GM18505 (cell line): ENCODE data around the gene GALNT14.

Experiments
- ATAC-seq: cut with Tn5 transposase; IDR thresholded peaks from one replicate; pipeline ENCODE4 v1.9.1; 2021; ENCODE audit not compliant: unreplicated experiment
- POLR2A ChIP-seq: IDR thresholded peaks from 4 replicates; pipeline ENCODE4 v1.6.1; 2011; ENCODE audit warnings: borderline replicate concordance; ENCODE audit not compliant: insufficient read depth, insufficient read length; ENCODE audit errors: extremely low read depth

GALNT14 gene

DNA sequence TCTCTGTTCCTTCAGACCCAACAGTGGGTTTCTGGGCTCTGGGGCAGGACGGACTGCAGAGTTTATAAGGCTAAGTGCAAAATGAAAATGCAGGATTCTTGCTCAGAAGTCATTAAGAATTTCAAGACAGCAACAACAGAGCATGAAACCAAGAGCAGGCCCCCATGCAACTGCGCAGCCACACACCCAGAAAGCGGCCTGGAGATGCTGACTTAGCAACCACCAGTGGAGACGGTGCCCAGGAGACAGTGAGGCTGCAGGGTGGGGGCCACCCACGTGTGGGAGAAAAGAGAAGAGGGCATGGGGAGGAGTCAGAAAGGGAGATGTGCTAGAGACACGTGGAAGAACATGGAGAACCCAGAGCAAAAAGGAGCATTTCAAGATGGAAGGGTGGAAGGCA is 66.5 kb downstream of the GALNT14 start:
- TF ChIP-seq POLR2A: no peak
- no peak for ATAC-seq

DNA sequence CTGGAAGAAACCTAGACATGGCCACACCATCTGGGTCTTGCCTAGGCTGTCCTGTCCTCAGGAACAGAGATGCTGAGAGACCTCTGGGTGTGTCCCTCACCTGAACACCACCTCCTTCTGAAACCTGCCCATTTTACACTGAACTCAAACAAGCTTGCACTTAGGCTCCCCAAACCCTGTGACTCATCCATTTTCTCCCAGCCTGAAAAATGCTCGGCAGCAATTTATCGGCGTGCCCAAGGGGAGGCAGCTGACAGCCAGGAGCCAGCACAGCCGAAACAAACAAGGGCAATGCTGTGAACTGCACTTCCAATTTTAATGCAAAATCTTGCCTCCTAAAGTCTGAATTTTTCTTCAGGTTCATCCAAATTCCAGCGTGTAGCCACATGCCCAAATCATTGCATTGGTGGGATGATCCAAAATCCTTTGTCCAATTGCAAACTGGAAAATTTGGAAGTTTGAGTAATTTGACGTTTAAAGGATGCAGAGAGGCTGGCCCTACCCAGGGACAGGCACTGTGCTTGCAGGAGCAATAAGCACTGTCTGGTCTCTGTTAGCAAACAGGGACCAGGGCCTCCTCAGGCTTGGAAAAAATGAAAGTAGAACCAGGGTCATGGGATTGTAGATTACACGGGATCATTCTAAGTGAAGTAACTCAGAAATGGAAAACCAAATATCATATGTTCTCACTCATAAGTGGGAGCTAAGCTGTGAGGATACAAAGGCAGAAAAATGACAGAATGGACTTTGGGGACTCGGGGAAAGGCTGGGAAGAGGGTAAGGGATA is 67.7 kb downstream of the GALNT14 start:
- no peak for ATAC-seq
- no peak for TF ChIP-seq POLR2A

DNA sequence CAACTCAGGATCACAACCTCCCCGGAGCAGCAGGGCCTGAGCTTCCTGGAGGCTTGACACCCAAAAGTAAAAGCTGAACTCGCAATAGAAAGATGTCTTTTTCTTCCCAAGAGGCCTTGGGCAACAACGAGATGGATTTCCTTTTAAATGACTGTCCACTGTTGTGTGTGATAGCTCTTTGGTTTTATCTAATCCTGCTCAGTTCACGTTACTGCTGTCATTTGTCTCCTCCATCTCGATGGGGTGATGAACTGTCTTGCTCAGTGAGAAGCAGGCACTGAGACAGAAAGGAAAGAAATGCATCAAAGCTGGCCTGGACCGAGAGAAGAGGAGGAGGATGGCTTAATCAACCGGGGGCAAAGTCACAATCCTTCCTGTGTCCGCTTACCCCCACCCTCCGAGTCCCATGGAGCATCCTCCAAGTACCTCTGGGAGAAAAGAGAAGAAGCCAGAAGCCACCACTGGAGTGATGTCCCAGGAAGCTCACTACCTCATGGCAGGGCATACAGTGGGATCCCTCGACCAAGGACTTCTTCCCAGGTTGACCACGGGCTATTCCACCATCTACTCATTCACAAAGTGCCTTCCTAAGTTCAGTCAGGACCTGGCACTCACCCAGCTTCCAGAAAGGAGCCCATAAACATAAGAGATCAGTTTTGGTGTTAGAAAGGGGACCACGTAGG is 68.5 kb downstream of the GALNT14 start:
- no peak for TF ChIP-seq POLR2A
- ATAC-seq: no peak

DNA sequence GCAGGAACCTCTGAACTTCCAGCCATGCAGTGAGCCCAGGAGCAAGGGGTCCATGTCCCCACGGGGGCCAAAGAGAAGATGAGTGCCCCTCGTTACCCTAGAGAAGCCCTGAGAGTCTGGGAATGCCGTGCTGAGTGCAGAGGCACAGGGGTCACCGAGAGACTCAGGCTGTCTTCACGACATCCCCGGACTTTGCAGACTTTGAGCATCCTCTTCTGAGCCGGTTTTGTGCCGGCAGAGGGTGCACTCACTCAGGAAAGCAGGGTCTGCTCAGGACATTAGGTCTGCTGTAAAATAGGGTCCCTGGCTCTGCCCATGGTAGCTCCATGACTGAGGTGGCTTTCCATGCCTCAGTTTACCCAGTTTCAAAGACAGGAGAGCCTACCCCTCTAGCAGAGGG is 71.0 kb downstream of the GALNT14 start:
- no peak for TF ChIP-seq POLR2A

DNA sequence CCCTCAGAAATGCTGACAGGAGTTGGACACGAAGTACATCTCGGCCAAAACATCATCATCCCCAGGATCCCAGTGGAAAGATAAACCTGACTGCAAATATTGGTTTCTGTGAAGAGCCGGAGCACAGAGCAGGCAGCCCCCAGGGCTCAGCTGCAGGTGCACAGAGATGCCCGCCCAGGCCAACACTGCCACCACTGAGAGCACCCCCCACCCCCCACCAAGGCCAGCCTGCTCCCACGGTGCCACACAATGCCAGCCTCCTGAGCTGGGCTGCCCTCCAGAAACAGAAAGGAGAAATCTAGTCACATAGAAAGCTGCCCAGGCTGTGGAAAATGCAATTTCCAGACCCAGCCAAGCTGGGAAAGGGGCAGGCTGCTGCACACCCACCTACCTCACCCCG is 71.7 kb downstream of the GALNT14 start:
- TF ChIP-seq POLR2A: no peak
- ATAC-seq: no peak

More for the DNA sequence above, 71.0 kb downstream of the GALNT14 start:
- no peak for ATAC-seq

DNA sequence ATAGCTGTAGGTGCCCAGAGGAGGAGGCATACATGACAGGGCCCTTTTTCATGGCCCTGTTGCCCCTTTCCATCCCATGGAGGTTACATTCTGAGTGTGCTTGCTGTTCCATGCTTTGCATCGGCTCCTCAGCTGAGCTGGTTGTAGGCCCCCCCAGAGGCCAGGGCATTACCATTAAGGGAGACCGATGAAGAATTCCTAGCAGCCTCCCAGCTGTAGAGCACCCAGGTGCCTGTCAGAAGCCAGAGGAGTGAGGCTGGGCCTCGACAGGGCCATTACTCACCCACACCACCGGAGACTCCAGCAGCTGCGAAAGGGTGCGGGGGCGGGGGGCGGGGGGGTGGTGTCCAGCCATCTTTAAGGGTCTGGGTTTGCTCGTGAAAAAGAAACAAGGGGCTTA is 72.2 kb downstream of the GALNT14 start:
- no peak for ATAC-seq
- no peak for TF ChIP-seq POLR2A

DNA sequence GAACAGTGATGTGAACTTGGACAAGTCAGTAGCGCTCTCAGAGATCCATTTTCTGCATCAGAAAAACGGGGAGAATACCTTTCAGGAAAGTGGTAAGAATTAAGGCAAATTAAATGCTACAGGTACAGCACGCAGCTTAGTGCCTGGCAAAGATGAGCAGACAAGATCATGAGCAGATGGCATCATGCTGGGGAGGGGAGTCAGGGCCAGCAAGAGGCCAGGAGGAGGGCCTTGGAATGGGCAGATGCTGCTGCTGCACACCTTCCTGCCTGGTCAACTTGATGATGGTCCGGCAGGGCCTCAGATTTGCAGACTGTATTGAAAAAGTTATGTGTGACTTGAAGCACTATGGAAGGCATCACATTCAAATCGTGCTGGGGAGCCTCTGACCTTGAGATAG is 72.9 kb downstream of the GALNT14 start:
- no peak for TF ChIP-seq POLR2A
- ATAC-seq: no peak

DNA sequence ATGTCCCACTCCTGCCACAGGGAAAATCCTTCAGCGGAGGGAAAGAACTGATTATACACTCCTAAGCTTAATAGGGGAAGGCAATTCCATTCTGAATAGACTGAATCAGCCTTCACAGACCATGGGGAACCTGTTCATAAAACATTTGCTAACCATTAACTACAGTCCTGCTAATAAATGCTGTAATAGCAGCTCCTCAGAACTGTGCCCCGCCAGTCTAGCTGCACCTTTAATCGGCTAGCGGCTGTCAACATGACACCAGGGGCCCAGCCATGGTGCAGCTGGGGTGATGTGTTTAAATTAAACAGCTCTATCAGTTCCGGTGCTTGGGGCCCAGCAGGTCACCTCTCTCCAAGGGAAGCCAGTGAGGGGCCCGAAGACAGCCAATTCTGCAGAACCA is 77.8 kb downstream of the GALNT14 start:
- no peak for ATAC-seq
- no peak for TF ChIP-seq POLR2A

DNA sequence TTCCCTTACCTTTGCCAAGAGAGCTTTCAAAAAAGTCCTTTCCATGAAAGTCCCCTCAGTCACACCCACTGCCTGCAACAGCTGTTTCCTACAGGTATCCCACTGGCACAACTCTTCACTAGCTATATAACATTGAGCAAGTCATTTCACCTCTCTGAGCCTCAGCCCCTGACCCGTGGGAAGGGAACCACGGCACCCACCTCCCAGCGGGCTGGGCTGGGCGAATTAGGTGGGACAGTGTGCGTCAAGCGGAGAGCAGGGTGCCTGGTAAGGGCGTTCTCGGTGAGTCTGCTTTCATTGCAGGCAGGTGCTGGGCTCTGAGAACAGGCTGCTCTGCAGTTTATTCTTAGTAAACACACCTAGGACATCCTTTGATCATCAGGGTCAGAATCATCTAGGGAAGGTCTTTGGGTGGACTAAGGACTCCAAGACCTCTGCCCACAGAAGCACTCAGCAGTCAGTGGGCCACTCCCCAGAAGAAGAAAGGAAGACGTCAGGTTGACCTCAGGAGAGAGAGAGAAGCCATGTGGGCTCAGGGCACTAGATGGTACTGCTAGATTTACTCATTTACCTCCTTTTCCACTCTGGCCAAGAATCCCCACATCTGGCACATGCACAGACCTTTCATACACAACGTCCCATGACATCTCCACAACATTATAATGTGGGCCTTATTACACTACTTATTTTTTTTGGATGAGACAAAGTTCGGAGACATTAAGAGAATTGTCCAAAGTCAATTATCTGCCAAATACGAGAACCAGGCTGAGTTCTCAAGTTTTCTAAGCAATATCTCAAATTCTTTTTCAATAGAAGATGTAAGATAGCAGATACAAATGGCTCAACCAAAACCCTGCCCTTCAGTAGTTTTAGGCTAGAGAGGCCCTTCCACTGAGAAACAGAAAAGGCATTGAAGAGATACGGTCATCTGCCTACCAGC is 79.9 kb downstream of the GALNT14 start:
- TF ChIP-seq POLR2A: no peak
- no peak for ATAC-seq

DNA sequence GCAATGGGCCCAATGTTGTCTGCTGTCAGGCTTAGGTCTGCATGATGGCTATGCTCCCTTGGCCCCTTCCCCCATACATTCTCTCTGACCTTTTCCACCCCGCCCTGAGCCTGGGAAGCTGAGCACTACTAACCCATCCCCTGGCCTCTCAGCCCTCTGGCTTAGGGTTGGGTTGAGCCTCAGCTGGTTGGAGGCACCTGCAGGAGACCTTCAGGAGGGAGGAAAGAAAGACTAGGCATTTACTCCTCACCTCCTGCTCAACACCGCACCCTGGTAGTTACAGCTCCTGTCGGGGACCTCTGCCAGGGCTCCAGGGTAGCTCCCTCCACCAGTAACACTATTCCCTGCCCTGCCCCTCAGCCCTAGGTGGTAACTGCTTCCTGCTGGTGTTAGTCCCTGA is 80.5 kb downstream of the GALNT14 start:
- no peak for TF ChIP-seq POLR2A
- ATAC-seq: no peak

DNA sequence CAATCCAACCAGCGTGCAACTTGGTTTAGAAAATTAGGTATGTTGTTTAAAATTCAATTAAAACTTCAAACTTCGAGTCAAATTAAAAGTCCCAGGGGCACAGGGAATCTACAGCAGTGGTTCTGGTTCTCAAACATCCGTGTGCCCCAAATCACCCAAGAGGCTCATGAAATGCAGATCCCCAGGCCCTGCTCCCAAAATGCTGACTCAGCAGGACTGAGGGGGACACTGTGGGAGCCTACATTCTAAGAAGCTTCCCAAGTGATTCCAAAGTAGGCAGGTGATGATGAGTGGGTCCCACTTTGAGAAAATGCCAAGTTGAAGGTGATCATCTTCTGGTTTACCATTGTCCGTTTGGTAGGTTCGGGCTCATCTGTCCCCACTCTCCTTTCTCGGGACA is 82.3 kb downstream of the GALNT14 start:
- ATAC-seq: no peak
- no peak for TF ChIP-seq POLR2A

DNA sequence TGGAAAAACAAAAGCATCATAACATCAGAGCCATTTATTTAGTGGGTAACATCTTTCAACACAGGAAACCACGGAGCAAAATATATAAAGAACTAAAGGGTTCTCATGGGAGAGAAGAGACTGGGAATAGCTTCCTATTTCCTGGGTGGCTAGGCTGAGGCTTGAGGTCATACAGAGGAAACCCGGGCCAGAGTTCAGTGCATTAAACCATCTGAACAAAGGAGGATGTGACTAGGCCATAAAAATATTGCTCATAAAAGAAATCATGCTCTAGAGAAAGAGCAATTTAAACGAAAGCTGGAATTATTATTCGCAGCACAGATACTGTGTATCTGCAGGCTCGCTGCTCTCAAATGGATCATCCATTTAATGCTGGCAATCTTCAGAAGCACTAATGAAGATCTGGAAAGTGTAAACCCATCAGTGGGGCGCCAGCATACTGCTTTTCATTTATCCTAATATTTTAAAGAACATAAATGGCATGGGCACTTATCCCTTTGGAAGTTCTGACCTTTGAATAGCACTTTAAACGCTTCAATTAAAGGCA is 83.3 kb downstream of the GALNT14 start:
- no peak for TF ChIP-seq POLR2A
- no peak for ATAC-seq

DNA sequence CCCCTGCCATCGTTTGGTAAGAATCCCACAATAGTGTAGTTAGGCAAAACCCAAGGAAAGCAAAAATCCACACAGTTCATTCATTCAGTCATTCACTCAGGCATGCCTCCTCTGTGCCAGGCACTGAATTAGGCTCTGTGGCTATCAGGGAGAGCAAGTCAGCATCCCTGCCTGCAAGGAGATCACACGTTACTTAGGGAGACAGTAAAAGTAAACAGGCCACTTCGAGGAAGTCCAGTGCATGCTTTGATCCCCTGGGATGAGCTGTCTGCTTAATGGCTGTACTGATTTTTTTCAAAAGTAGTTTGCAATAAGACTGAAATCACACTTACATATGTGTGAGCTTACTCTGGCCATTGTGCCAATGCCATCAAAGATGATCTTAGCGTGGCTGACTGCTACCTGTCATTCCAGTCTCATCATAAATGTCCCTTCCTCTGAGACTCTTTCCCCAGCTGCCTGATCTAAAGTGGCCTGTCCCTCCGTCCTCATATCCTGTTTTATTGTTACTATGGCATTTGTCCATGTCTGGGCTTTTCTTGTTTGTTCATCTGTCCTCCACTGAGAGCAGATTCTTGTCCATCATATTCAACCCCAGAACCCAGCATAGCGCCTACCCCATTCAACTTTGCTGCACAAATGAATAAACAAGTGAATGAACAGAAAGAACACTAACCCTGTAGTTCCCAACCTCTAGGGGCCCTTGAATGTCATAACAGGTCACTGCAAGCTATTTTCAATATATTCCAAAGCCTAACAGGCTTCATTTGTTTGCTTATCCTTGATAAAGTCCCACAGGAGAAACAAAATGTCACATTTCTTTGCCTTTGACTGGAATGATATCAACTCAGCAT is 84.1 kb downstream of the GALNT14 start:
- TF ChIP-seq POLR2A: no peak
- no peak for ATAC-seq

DNA sequence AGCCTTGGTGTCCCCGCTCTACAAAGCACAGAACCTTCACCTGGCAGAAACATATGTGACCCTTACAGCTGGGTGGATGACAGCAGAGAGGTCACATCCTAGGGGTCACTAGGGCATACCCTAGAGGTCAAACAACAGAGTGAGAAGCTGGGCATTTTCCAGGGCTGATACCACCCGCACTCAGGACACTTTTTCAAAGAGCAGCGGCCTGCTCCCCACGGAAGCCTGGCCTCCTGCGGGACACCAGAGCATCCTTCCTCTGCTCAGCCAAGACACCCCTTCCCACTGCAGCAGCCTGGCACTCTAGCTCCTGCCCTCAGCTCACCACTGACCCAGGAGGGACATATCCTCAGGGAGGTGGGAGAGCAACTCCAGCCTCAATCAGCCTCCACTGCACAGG is 86.0 kb downstream of the GALNT14 start:
- no peak for TF ChIP-seq POLR2A
- ATAC-seq: no peak
